ENCODE data around the gene PANK1.
"Not testable (repeated sequence)": the region's sequence is repeated elsewhere in the genome, so short reads cannot be mapped to it uniquely, and the experiment has no call there.

PANK1 gene

DNA sequence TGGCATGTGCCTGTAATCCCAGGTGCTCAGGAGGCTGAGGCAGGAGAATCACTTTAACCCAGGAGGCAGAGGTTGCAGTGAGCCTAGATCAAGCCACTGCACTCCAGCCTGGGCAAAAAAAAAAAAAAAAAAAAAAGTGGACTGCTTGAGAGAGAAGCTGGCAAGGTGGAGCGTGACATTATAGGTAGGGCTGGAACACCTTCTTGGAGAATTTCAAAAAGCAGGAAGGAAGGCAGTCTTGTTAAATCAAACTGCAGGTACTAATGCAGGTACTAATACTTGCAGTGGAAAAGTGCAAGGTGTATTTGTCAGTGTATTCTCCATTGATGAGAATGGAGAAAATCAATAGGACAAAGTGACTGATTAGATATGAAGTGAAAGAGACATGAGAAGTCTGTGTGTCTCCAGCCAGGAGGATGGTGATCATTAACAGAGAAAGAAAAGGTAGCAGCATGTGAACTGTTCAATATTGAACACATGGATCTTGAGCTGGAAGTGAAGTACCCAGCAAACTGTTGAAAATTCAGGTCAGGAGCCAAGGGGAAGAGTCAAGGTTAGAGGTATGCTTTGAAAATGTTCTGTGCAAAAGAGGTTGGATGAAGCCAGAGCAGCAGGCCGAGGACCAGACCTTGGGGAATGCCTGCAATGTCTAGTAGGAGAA lies 97.1 kb downstream of the PANK1 start:
- Histone ChIP-seq H3K36me3 (replicated peaks; ENCODE audit: low read depth, low read length) (no peaks in the 10 kb centered on the region), H3K27me3 (ENCODE audit: low read depth, low read length) (no peaks in the 10 kb centered on the region), H2AFZ (ENCODE audit: low read depth, low read length) (no peak overlapping the region), H3K9me3 (ENCODE audit: insufficient read depth, low read length) (no peaks in the 10 kb centered on the region), H3K79me2 (ENCODE audit: low read length) (no peaks in the 10 kb centered on the region), H3K4me2 (ENCODE audit: low read length) (no peak overlapping the region), H3K27ac (ENCODE audit: low read length) (no peak overlapping the region), H3K4me3 (ENCODE audit: low read length) (no peak overlapping the region), H4K20me1 (ENCODE audit: insufficient read depth, low read length) (no peaks in the 10 kb centered on the region), H3K4me1 (ENCODE audit: low read length) (no peaks in the 10 kb centered on the region), H3K9ac (ENCODE audit: low read length) (no peak overlapping the region)
- TF ChIP-seq, protein P1, sequence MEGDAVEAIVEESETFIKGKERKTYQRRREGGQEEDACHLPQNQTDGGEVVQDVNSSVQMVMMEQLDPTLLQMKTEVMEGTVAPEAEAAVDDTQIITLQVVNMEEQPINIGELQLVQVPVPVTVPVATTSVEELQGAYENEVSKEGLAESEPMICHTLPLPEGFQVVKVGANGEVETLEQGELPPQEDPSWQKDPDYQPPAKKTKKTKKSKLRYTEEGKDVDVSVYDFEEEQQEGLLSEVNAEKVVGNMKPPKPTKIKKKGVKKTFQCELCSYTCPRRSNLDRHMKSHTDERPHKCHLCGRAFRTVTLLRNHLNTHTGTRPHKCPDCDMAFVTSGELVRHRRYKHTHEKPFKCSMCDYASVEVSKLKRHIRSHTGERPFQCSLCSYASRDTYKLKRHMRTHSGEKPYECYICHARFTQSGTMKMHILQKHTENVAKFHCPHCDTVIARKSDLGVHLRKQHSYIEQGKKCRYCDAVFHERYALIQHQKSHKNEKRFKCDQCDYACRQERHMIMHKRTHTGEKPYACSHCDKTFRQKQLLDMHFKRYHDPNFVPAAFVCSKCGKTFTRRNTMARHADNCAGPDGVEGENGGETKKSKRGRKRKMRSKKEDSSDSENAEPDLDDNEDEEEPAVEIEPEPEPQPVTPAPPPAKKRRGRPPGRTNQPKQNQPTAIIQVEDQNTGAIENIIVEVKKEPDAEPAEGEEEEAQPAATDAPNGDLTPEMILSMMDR (IDR thresholded peaks at IDR 0.05; ENCODE audit: low read depth, low read length), result no peak
- TF ChIP-seq EZH2phosphoT487 (IDR thresholded peaks at IDR 0.05; ENCODE audit: low read depth), result no peak

GRCh38 chr10:89546651-89547050 lies 98.4 kb downstream of the PANK1 start:
- H3K4me2 ChIP-seq (ENCODE audit: low read length); H3K9ac ChIP-seq (ENCODE audit: low read length); H4K20me1 ChIP-seq (ENCODE audit: insufficient read depth, low read length); H3K4me3 ChIP-seq (ENCODE audit: low read length); H3K27ac ChIP-seq (ENCODE audit: low read length); H3K4me1 ChIP-seq (ENCODE audit: low read length); H3K27me3 ChIP-seq (ENCODE audit: low read depth, low read length); H2AFZ ChIP-seq (ENCODE audit: low read depth, low read length); H3K79me2 ChIP-seq (ENCODE audit: low read length); H3K36me3 ChIP-seq (replicated peaks; ENCODE audit: low read depth, low read length); H3K9me3 ChIP-seq (ENCODE audit: insufficient read depth, low read length): not testable (repeated sequence)

- H3K4me2 ChIP-seq (ENCODE audit: low read length), result no peak overlapping the region
- no peaks in the 10 kb centered on the region for H4K20me1 ChIP-seq (ENCODE audit: insufficient read depth, low read length)
- H3K4me3 ChIP-seq (ENCODE audit: low read length), result no peak overlapping the region
- no peaks in the 10 kb centered on the region for H3K27me3 ChIP-seq (ENCODE audit: low read depth, low read length)
- no peak overlapping the region for H2AFZ ChIP-seq (ENCODE audit: low read depth, low read length)
- no peaks in the 10 kb centered on the region for H3K4me1 ChIP-seq (ENCODE audit: low read length)
- no peak for TF ChIP-seq EZH2phosphoT487 (IDR thresholded peaks at IDR 0.05; ENCODE audit: low read depth)
- TF ChIP-seq, protein P1 (IDR thresholded peaks at IDR 0.05; ENCODE audit: low read depth, low read length), result no peak
- H3K27ac ChIP-seq (ENCODE audit: low read length), result no peak overlapping the region
- no peaks in the 10 kb centered on the region for H3K79me2 ChIP-seq (ENCODE audit: low read length)
- no peaks in the 10 kb centered on the region for H3K9me3 ChIP-seq (ENCODE audit: insufficient read depth, low read length)
- no peaks in the 10 kb centered on the region for H3K36me3 ChIP-seq (replicated peaks; ENCODE audit: low read depth, low read length)
- no peak overlapping the region for H3K9ac ChIP-seq (ENCODE audit: low read length)
Measured at GRCh38 chr10:89543841-89544240, 101.2 kb downstream of the PANK1 start.

DNA sequence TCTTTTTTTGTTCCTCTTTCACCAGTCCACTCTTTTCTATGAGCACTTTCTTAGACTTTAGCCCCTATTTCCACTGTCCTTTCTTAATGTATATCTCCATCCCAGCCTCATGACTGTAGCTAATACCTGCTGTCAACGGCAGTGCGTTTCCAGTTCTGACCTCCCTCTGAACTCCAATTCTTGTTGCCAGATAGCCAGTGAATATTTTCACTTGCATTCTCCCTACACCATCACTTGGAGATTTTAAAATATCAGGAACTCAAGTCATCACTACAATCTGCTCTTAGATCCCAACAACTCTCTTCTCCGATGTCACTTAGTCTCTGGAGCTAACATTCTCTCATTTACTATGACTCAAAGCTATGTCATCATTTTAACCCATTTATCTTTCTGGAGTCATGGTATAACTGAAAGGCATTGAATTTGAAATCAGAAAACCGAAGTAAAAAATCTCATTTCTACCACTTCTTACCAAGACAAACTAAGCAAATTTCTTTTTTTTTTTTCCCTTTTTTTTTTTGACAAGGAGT lies 104.6 kb downstream of the PANK1 start:
- Histone ChIP-seq H3K79me2 (ENCODE audit: low read length) (no peaks in the 10 kb centered on the region), H3K9ac (ENCODE audit: low read length) (no peak overlapping the region), H3K4me2 (ENCODE audit: low read length) (no peak overlapping the region), H2AFZ (ENCODE audit: low read depth, low read length) (no peak overlapping the region), H4K20me1 (ENCODE audit: insufficient read depth, low read length) (no peaks in the 10 kb centered on the region), H3K27me3 (ENCODE audit: low read depth, low read length) (no peaks in the 10 kb centered on the region), H3K9me3 (ENCODE audit: insufficient read depth, low read length) (no peaks in the 10 kb centered on the region), H3K27ac (ENCODE audit: low read length) (no peak overlapping the region), H3K4me3 (ENCODE audit: low read length) (no peak overlapping the region), H3K4me1 (ENCODE audit: low read length) (no peaks in the 10 kb centered on the region), H3K36me3 (replicated peaks; ENCODE audit: low read depth, low read length) (no peaks in the 10 kb centered on the region)
- TF ChIP-seq, protein P1 (IDR thresholded peaks at IDR 0.05; ENCODE audit: low read depth, low read length), result no peak
- no peak for TF ChIP-seq EZH2phosphoT487 (IDR thresholded peaks at IDR 0.05; ENCODE audit: low read depth)
